Left renal pelvis (tissue), 4 donors: ENCODE results near the gene PSMA5. TPM values are rescaled to one million over a fixed set of nuclear protein-coding genes. Genes with fewer than 3 reads are reported as not detected.

Experiments used
- DNase-seq, 4 donors: peaks; one replicate each; pipeline ENCODE4 v3.0.0-alpha.2; 2013; ENCODE audit warnings: low read depth in 4 of 4, low spot score in 3 of 4
- polyA plus RNA-seq, 4 donors: library from polyadenylated mRNA; unstranded; fragments of 120-200 nt; gene quantifications; one replicate each; pipeline ENCODE4 v1.2.1, GENCODE V29; 2013; ENCODE audit not compliant: insufficient read length in 4 of 4

The PSMA5 gene
- polyA plus RNA-seq, 4 donors: 70.2 to 119 (median 98.0) TPM

DNA sequence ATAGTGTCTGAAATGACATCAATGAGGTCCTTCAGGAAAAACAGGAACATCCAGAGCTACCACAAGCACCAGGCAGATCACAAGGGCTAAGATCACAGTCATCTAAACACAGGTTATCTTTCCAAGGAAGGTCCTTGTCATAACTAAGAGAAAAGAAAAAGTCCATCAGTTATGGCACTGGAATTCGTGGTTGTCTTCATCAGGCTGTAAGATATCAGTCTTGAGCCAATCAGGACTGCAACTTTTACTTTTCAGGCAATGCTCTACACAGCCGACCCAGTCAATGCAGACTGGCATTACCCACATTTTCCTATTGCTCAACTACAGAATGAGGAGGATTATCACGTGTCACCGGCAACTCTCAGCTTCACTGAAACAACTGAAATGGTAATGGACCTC is 54.9 kb downstream of the PSMA5 start:
- no peak for DNase-seq

DNA sequence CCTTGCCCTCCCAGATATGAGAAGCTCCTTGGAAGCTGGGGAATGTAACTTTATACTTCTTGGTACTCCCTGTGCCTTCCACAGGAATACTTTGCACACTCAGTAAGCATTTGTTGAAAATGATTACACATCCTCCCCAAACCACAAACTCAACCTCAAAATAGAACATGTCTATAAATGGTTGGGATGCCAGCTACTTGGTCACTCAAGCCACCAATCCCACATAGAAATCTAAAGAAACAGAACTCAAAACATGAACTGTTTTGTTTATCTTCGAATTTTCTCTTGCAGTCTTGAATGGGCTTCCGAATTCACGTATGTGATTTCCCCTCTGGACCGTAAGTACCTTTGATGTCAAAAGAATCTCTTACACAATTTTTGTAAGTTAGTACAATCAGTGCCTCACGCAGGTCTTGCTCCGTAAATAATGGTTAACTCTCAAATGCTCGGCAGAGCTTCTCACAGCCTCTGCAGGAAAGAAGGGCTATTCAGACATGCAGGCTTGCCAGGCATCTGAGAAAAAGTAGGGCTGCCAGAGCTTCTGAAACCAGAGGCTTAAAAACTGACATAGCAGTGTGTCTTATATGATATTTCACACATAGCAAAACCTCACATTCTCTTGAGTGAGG is 55.4 kb downstream of the PSMA5 start:
- no peak for DNase-seq

DNA sequence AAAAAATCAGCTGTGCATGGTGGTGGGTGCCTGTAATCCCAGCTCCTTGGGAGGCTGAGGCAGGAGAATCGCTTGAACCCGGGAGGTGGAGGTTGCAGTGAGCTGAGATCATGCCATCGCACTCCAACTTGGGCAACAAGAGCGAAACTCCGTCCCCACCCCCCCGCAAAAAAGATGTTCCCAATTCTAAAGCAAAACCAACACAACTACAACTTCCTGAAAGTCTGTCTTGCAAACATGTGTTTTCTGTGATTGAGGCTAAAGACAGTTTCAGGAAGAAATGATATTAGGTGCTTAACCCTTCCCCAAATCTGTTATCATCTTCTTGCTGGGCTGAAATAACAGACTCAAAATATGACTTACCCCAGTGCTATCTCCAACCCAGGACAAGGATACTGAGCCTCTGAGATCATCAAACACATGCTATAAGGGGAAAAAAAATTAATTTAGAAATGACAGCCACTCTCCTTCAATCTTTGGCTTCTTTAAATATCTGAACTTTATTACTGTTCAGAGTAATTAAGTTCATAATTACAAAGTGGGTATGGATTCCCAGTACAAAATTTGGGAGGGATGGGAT is 57.0 kb downstream of the PSMA5 start:
- DNase-seq: no peak

DNA sequence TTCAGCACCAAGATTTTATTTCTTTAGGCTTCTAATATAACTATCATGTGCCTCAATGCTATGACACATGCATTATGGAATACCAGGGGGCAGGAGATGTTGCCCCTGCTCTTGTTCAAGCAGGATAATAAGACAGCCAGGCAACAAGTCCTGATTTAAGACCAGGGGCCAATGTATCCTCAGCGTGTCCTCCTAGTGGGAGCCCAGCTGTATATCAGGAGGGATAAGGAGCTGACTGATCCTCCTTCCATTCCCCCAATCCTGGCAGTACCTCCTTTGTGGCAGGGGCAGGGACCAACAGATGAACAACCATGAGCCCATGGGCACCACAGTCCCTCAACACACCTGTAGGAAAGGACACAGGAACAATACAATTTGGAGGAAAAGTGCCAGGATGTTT is 57.8 kb downstream of the PSMA5 start:
- DNase-seq: no peak

DNA sequence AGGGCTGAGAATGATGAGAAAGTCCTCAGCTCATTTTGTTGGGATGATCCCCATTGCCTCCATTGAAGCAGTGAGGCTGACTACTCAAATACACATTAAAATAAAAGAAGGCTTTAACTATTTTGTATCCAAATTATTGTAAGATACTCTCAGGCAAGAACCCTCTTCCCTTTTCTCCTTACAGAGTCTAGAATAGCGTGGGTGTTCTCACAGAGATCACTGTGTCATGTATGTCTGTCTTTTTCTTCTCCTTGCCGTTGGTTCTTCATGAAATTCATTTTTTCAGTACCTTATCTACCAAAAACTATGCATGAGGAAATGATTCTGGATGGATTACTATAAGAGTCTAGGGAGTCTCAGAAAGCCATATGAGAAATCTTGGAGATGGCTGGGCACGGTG is 58.6 kb downstream of the PSMA5 start:
- no peak for DNase-seq

DNA sequence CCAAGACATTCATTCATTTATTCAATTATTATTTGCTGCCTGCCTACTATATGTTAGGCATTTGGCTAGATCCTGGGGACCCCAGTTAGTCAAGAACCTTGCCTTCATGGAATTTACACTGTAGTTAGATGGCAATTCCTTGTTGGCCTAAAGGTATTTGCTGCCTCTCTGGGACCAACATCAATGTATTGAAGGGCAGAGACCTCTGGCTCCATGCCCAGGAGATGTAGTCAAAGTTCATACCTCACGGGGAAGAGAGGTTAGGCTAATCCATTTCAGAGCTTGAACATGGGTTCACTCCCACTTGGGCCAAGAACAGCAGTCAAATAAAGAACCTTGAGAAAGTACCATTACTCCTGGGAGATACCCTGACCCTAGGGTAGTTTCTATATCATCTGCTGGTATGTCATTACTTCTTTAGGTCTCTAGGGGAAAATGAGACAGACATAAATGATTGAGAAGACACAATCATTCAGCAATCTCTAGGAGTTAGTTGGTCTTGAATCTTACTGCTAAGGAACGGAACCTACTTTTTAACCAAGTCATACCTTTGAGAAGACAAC is 60.5 kb downstream of the PSMA5 start:
- no peak for DNase-seq

DNA sequence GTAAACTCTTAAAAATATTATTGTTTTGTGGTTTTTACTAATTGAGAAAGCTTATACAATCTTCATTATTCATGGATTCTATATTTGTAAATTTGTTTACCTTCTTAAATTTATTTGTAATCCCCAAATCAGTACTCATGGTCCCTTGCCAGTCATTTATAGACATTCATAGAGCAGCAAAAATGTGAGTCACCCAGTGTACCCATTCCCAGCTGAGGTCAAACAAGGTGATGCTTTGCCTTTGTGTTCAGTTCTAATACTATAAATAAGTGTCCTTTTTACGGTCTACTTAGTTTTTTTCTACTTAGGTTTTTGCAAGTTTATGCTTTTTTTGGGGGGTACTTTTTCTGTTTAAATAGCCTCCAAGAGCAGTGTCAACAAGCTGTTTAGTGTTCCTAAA is 64.6 kb downstream of the PSMA5 start:
- no peak for DNase-seq

DNA sequence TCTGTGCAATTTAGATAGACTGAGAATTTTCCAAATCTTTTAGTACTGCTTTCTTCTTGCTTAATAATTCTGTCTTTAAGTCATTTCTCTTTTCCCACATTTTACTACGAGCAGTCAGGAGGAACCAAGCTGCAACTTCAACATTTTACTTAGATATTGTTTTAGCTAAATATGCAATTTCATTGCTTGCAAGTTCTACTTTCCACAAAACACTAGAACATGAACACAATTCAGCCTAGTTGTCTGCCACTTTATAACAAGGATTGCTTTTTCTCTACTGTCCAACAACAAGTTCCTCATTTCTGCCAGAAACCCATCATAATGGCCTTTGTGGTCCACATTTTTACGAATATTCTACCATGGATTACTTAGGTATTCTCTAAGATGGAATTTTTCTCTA is 65.2 kb downstream of the PSMA5 start:
- no peak for DNase-seq

DNA sequence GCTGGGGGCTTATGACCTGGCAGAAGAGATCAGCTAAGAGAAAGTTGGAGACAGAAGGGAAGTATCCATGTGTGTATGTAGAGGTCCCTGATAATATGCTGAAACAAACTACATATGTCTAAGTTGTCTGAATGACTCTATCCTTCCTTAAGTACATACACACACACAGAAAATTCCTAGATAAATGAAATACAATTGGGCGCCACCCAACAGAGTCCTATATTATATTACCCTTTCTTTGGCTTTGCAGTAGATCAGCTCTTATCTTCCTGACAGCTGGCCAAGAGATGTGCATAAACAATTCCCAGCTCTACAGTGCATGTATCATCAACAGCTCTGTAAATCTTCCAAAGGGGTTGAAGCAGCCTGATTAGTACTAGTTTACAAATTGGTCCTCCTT is 68.6 kb downstream of the PSMA5 start:
- DNase-seq: no peak

DNA sequence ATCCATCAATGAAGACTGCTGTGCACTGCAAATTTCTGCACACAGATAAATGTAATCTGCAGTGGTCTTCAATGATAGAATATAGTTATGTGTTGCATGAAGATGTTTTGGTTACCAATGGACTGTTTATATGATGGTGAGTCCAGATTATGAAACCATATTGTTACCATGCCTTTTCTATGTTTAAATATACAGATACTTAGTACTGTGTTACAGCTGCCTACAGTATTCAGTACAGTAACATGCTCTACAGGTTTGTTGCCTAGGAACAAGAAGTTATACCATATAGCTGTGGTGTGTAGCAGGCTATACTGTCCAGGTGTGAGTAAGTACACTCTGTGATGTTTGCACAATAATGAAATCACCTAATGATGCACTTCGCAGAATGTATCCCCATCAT is 69.3 kb downstream of the PSMA5 start:
- DNase-seq: no peak

DNA sequence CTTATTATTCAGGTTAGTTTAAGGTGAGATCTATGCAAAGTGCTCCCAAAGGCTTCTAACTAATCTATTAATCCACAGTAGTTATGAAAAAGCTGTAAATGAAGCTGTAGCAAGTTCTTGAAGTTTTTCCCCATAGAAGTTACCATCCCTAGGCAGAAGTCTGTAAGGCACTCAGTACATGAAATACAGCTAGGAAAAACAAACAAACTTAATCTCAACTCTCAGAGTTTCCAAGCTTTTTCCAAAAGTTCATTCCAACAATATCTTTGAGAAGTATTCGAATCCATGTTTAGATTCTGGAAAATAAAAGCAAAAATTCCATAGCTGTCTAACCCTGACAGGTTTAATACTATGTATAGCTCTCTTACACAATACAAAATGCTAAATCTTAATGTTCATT is 69.7 kb downstream of the PSMA5 start:
- DNase-seq: no peak

DNA sequence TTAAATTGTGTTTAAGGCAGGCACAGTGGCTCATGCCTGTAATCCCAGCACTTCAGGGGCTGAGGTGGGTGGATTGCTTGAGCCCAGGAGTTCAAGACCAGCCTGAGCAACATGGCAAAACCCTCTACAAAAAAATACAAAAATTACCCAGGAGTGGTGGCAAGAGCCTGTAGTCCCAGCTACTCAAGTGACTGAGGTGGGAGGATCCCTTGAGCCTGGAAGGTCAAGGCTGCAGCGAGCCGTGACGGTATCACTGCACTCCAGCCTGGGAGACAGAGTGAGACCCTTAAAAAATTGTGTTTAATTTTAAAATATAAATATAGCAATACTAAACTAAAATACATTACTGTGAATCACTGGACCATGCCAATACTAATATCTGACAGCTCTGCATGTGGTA is 71.3 kb downstream of the PSMA5 start:
- no peak for DNase-seq

DNA sequence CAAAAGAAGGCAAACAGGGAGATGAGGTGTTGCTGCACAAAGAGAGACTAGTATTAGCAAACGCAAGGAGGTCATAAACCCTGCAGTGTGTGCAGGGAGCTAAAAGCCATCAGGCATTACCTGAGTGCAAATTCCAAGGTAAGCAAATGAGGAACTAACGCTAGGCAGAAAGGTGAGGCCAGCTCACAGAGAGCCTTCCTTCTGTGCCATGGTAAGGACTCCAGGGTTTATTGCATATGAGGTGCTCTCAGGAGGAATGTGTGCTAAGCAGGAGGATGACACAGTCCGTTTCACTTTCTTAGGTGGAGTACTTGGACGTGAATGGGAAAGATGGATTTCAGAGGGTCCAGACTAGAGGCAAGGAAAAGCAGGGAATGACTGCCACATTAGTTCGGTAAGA is 74.8 kb downstream of the PSMA5 start:
- DNase-seq: no peak

DNA sequence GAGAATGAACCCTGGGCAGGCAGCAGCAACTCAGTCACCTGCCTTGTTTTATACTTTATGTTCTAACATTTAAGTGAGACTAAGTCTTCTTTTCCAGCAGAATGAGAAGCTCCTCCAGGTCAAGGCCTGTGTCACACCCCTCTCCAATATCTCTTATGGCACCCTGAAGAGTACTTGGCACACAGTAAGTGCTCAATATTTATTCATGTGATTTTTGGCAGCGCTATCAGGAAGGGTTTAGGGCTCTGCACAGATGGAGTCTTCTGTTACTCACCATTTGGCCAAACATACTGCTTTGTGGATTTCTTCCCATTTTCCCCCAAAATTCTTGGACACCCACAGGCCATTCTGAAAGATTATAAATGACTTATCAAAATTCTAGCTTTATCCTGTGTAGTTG is 75.6 kb downstream of the PSMA5 start:
- DNase-seq: no peak

DNA sequence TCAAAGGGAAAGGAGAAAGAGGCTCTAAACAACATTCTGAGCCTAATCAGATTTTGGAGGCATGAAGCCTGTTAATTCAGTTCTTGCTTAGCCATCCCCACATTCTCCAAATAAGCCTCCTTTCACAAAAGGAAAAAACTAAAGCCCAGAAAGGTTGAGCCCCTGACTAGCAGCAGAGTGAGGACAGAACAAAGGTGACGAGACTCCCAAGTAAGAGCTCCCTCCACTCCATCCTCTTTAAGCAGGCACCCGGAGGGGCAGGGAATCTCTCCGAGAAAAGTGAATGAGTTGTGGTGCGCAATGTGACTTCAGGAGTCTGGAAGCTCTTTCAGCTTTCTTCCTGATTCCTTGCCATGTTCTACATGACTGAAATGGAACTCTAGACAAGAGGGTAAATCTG is 76.1 kb downstream of the PSMA5 start:
- DNase-seq: no peak

Other genes with a start within 250 kb of the PSMA5 start
- 100 to 1,000 TPM; 107 to 149 (median 132) TPM for gene SARS1, start 212.5 kb downstream of the PSMA5 start, polyA plus RNA-seq
- 10 to 100 TPM in 3 of 4 donors, 1 to 10 TPM in 1; 5.8 to 39.7 (median 30.7) TPM for gene CELSR2, start 176.9 kb downstream of the PSMA5 start, polyA plus RNA-seq
- 10 to 100 TPM; 22.3 to 25.5 (median 24.4) TPM for gene PSRC1, start 143.3 kb downstream of the PSMA5 start, polyA plus RNA-seq
- gene MYBPHL, start 119.4 kb downstream of the PSMA5 start, polyA plus RNA-seq: under 1 TPM in 2 of 4 donors, not detected in 2; 0.23 to 0.32 TPM
- gene SORT1, start 28.5 kb downstream of the PSMA5 start, polyA plus RNA-seq: 10 to 100 TPM; 25.7 to 63.4 (median 58.9) TPM
- gene SYPL2, start 40.1 kb upstream of the PSMA5 start, polyA plus RNA-seq: 10 to 100 TPM in 3 of 4 donors, 1 to 10 TPM in 1; 5.3 to 16.4 (median 11.7) TPM
- 10 to 100 TPM in 2 of 4 donors, 1 to 10 TPM in 2; 7.3 to 17.6 (median 12.7) TPM for gene ATXN7L2, start 57.5 kb upstream of the PSMA5 start, polyA plus RNA-seq
- 1 to 10 TPM; 6.1 to 9.7 (median 8.2) TPM for gene CYB561D1, start 67.6 kb upstream of the PSMA5 start, polyA plus RNA-seq
- gene AMIGO1, start 83.3 kb upstream of the PSMA5 start, polyA plus RNA-seq: 1 to 10 TPM; 8.0 to 9.2 (median 8.7) TPM
- gene GPR61, start 113.4 kb upstream of the PSMA5 start, polyA plus RNA-seq: 1 to 10 TPM in 2 of 4 donors, under 1 TPM in 2; 0.23 to 1.7 (median 0.76) TPM
- 10 to 100 TPM; 10.9 to 15.4 (median 12.7) TPM for gene GNAI3, start 122.2 kb upstream of the PSMA5 start, polyA plus RNA-seq
- not detected for gene GNAT2, start 193.2 kb upstream of the PSMA5 start, polyA plus RNA-seq
- gene AMPD2, start 193.4 kb upstream of the PSMA5 start, polyA plus RNA-seq: 10 to 100 TPM; 40.7 to 62.4 (median 53.7) TPM
- 10 to 100 TPM; 30.7 to 70.5 (median 57.7) TPM for gene GSTM4, start 229.7 kb upstream of the PSMA5 start, polyA plus RNA-seq
- 100 to 1,000 TPM; 172 to 269 (median 243) TPM for gene GSTM2, start 241.6 kb upstream of the PSMA5 start, polyA plus RNA-seq